HepG2 (cell line): ENCODE data around the gene OR4X1. TPM values are rescaled to one million over a fixed set of nuclear protein-coding genes. Genes with fewer than 3 reads are reported as not detected.

Source experiments
- ATAC-seq: fragments of 200-7000 bp; cut with Tn5 transposase; 3 replicates; pipeline ENCODE4 v1.9.1; 2020; ENCODE audit warnings: mild to moderate bottlenecking, moderate library complexity
- BruUV-seq: library from RNA; stranded (reverse); fragments of 400-500 nt; replicated peaks from 2 replicates; lab custom pipeline; 2021; lab: Mats Ljungman, UMichigan
- CTCF ChIA-PET: fragments of 300-600 bp; formaldehyde crosslinking; extraction: SDS; loops from one replicate; lab custom pipeline; 2021; ENCODE audit warnings: low total read pairs, inconsistent platforms, low intra/inter-chr PET ratio; lab: Yijun Ruan, JAX
- POLR2A ChIA-PET: fragments of 350-600 bp; sonication (Branson Sonifier 250); formaldehyde crosslinking; loops from one replicate; lab custom pipeline; 2020; ENCODE audit warnings: antibody characterized with exemption, inconsistent platforms; lab: Yijun Ruan, JAX
- DNase-seq: peaks from one replicate; pipeline ENCODE4 v3.0.0-alpha.2; 2015; ENCODE audit warnings: low spot score
- FAIRE-seq: peaks from 3 replicates; lab custom pipeline; 2011; peaks lifted over from hg19 to GRCh38; lab: Jason Lieb, UNC
- H2AFZ ChIP-seq: one replicate; pipeline ENCODE4 v1.6.1; 2011; ENCODE audit warnings: low read length, inconsistent platforms
- H3K27ac ChIP-seq: fragments of 300-600 bp; 3 replicates; pipeline ENCODE4 v1.8.0; 2011; ENCODE audit warnings: mixed run types, mild to moderate bottlenecking, mixed read lengths, low read length, inconsistent platforms; ENCODE audit not compliant: insufficient read depth; ENCODE audit errors: extremely low read length
- H3K27me3 ChIP-seq, 2 experiments: fragments of 200-600 bp in 1 of 2; 2 replicates in 1 of 2; 3 replicates in 1 of 2; pipeline versions ENCODE4 v1.6.0 to v1.8.0; 2011; ENCODE audit warnings: low read length in 2 of 2, mild to moderate bottlenecking in 2 of 2, moderate library complexity in 2 of 2, inconsistent platforms in 1 of 2; ENCODE audit not compliant: insufficient read depth in 2 of 2, control insufficient read depth in 1 of 2
- H3K36me3 ChIP-seq, 2 experiments: fragments of 200-600 bp in 1 of 2; replicated peaks in 1 of 2; 2 replicates in 1 of 2; 3 replicates in 1 of 2; pipeline versions ENCODE4 v1.5.1 to v1.8.0; 2011; ENCODE audit warnings: low read length in 2 of 2, inconsistent platforms in 1 of 2; ENCODE audit not compliant: insufficient read depth in 2 of 2, control insufficient read depth in 1 of 2
- H3K4me1 ChIP-seq: 2 replicates; pipeline ENCODE4 v1.5.1; 2012; ENCODE audit warnings: low read length, inconsistent platforms; ENCODE audit not compliant: insufficient read depth
- H3K4me2 ChIP-seq: 2 replicates; pipeline ENCODE4 v1.6.0; 2011; ENCODE audit warnings: low read depth, low read length, inconsistent platforms
- H3K4me3 ChIP-seq, 3 experiments: fragments of 200-600 bp in 1 of 3; sonication (generic), shearing (Covaris generic) in 1 of 3; replicated peaks in 1 of 3; 2 replicates each; pipeline ENCODE4 v1.5.1; 2011 to 2016; ENCODE audit warnings: low read length in 3 of 3, inconsistent platforms in 2 of 3, low read depth in 2 of 3, mild to moderate bottlenecking in 2 of 3, control low read depth in 1 of 3, mixed read lengths in 1 of 3; ENCODE audit not compliant: insufficient read depth in 1 of 3
- H3K79me2 ChIP-seq: one replicate; pipeline ENCODE4 v1.6.1; 2011; ENCODE audit warnings: low read length, inconsistent platforms; ENCODE audit not compliant: insufficient read depth
- H3K9ac ChIP-seq: 2 replicates; pipeline ENCODE4 v1.6.0; 2011; ENCODE audit warnings: mild to moderate bottlenecking, low read depth, low read length, inconsistent platforms; ENCODE audit not compliant: insufficient read depth
- H3K9me3 ChIP-seq: 2 replicates; pipeline ENCODE4 v1.5.1; 2012; ENCODE audit warnings: mild to moderate bottlenecking, low read length
- H4K20me1 ChIP-seq: 2 replicates; pipeline ENCODE4 v1.6.0; 2011; ENCODE audit warnings: inconsistent platforms, mild to moderate bottlenecking, low read length, moderate library complexity; ENCODE audit not compliant: insufficient read depth
- CBX2 ChIP-seq, 2 experiments: fragments of 200-600 bp in 1 of 2; sonication (generic); formaldehyde crosslinking in 1 of 2; IDR thresholded peaks; 2 replicates each; pipeline versions ENCODE4 v1.7.0 to v1.8.1; 2018 to 2022; ENCODE audit warnings: low read depth in 2 of 2, low read length in 1 of 2, mild to moderate bottlenecking in 1 of 2, missing genetic modification reagents in 1 of 2
- EZH2 ChIP-seq: conservative IDR thresholded peaks from 2 replicates; pipeline ENCODE4 v1.6.1; 2012; ENCODE audit warnings: mild to moderate bottlenecking, low read depth, low read length, moderate library complexity
- PRDM15 ChIP-seq: sonication (generic); formaldehyde crosslinking; IDR thresholded peaks from 2 replicates; pipeline ENCODE4 v1.4.0; 2020; ENCODE audit warnings: missing genetic modification reagents
- TIGD3 ChIP-seq: sonication (generic); formaldehyde crosslinking; IDR thresholded peaks from 2 replicates; pipeline ENCODE4 v1.5.1; 2020; ENCODE audit warnings: mild to moderate bottlenecking, missing genetic modification reagents, borderline replicate concordance
- ZMAT5 ChIP-seq: sonication (generic); formaldehyde crosslinking; IDR thresholded peaks from 2 replicates; pipeline ENCODE4 v1.5.0; 2020; ENCODE audit warnings: mild to moderate bottlenecking, low read depth, missing genetic modification reagents, borderline replicate concordance
- ZNF142 ChIP-seq: sonication (generic); formaldehyde crosslinking; IDR thresholded peaks from 2 replicates; pipeline ENCODE4 v1.4.0; 2020; ENCODE audit warnings: missing genetic modification reagents
- ZNF160 ChIP-seq: sonication (generic); formaldehyde crosslinking; IDR thresholded peaks from 2 replicates; pipeline ENCODE4 v1.8.0; 2022; ENCODE audit warnings: mild to moderate bottlenecking, inconsistent platforms, missing genetic modification reagents
- ZNF343 ChIP-seq: sonication (generic); formaldehyde crosslinking; IDR thresholded peaks from 2 replicates; pipeline ENCODE4 v1.4.0; 2020; ENCODE audit warnings: mild to moderate bottlenecking, missing genetic modification reagents
- WGBS: methylation state at CpG from one replicate; pipeline ENCODE4 v1.1.6; 2017; ENCODE audit warnings: low lambda C conversion rate; 5-methylcytosine and 5-hydroxymethylcytosine counted together
- in situ Hi-C: cut with HindIII; loops from 2 replicates; pipeline ENCODE4 v1.10.0; 2017; ENCODE audit warnings: low pct_unique_long_range_greater_than_20kb; ENCODE audit not compliant: extremely low pct_ligation_motif_present
- intact Hi-C: fragments of 100-400 bp; cut with micrococcal nuclease; formaldehyde crosslinking; loops from one replicate; pipeline ENCODE4 v1.10.0; 2022; ENCODE audit not compliant: unreplicated experiment
- polyA plus RNA-seq, 8 experiments: library from polyadenylated mRNA; depleted of rRNA in 3 of 8; stranded (reverse) in 7 of 8; unstranded in 1 of 8; fragments of >200 nt; fragmentation: Illumina TruSeq in 4 of 8; extraction: Trizol in 4 of 8; gene quantifications; 2 replicates each; pipeline versions ENCODE4 v1.2.1 to v1.2.3, GENCODE V29; 2011 to 2016; ENCODE audit warnings: low read depth in 4 of 8, missing spikeins in 1 of 8, mixed read lengths in 1 of 8; ENCODE audit not compliant: insufficient read depth in 1 of 8
- total RNA-seq, 5 experiments: library from RNA; depleted of rRNA; stranded (reverse); fragments of >200 nt; fragmentation: Illumina TruSeq; extraction: Trizol; gene quantifications; 2 replicates each; pipeline ENCODE4 v1.2.3, GENCODE V29; 2016; ENCODE audit warnings: low read depth in 1 of 5

Gene OR4X1
- total and polyA plus RNA-seq, 2 of the 13 experiments (the other 11 are each of a cell fraction or from before 2014, with no cell fraction given): not detected

- Histone ChIP-seq H3K4me3 (no peak overlapping the region), H2AFZ (no peak overlapping the region), H3K9ac (no peak overlapping the region), H3K4me2 (no peak overlapping the region), H3K4me1 (no peaks in the 10 kb centered on the region), H3K36me3 (no peaks in the 10 kb centered on the region), H3K79me2 (no peaks in the 10 kb centered on the region), H3K9me3 (peaks cover 7% of the 10 kb centered on the region), H3K27me3 (no peaks in the 10 kb centered on the region), H3K27ac (no peak overlapping the region), H4K20me1 (no peaks in the 10 kb centered on the region)
- intact Hi-C loops (no loop called here), in situ Hi-C loops (no loop called here)
- CTCF ChIA-PET: no interaction called here
- no peak for DNase-seq
- BruUV-seq: no TSS peak
- 0% methylated on average over 1 of the region's 1 CpG for WGBS
- POLR2A ChIA-PET: no interaction called here
- no peak for FAIRE-seq
- ATAC-seq: no peak
- TF ChIP-seq ZNF343 (CRISPR knock-in tag): no peak
- TF ChIP-seq ZNF142 (CRISPR knock-in tag): no peak
- no peak for TF ChIP-seq CBX2 (IDR thresholded peaks at IDR 0.05; ENCODE audit: low read depth, low read length)
- TF ChIP-seq CBX2 (CRISPR knock-in tag; IDR thresholded peaks at IDR 0.05; ENCODE audit: low read depth): no peak
- no peak for TF ChIP-seq TIGD3 (CRISPR knock-in tag)
- no peak for TF ChIP-seq ZNF160
- TF ChIP-seq EZH2: no peak
- TF ChIP-seq ZMAT5 (CRISPR knock-in tag): no peak
- no peak for TF ChIP-seq PRDM15 (CRISPR knock-in tag)
Observed at GRCh38 chr11:48248902-48249301, 14.8 kb upstream of the OR4X1 start.
